Activated naive CD8-positive, alpha-beta T cell treated with anti-CD3 and anti-CD28 coated beads, Interleukin-2, amount 10 ng/mL, durations not matched to agents 7 days and 5 days (primary cell): Measurements from ENCODE around the gene CHAT. TPM values are rescaled to one million over a fixed set of nuclear protein-coding genes. Genes with fewer than 3 reads are reported as not detected.

Experiments
- ATAC-seq: fragments of 150-1000 bp; cut with Tn5 transposase; one replicate; pipeline ENCODE4 v1.10.0; 2021; ENCODE audit warnings: low read depth, moderate library complexity
- POLR2A ChIA-PET: fragments of 350-600 bp; sonication (Branson Sonifier 250); formaldehyde crosslinking; loops from one replicate; lab custom pipeline; 2021; ENCODE audit warnings: antibody characterized with exemption; lab: Charles Lee
- DNase-seq: peaks from one replicate; pipeline ENCODE4 v3.0.0; 2021
- H3K27ac Mint-ChIP-seq: one replicate; pipeline ENCODE4 v1.8.0; 2022; ENCODE audit warnings: mild to moderate bottlenecking, mixed read lengths
- H3K27me3 Mint-ChIP-seq: one replicate; pipeline ENCODE4 v1.8.0; 2022; ENCODE audit warnings: mild to moderate bottlenecking, moderate library complexity, mixed read lengths
- H3K36me3 Mint-ChIP-seq: one replicate; pipeline ENCODE4 v1.8.0; 2021; ENCODE audit warnings: mild to moderate bottlenecking, mixed read lengths
- H3K4me1 Mint-ChIP-seq: one replicate; pipeline ENCODE4 v1.8.0; 2021; ENCODE audit warnings: mixed read lengths
- H3K4me3 Mint-ChIP-seq: one replicate; pipeline ENCODE4 v1.8.0; 2022; ENCODE audit warnings: mild to moderate bottlenecking, moderate library complexity, mixed read lengths
- H3K9me3 Mint-ChIP-seq: one replicate; pipeline ENCODE4 v1.8.0; 2021; ENCODE audit warnings: mixed read lengths
- total RNA-seq, 2 experiments: library from RNA; stranded (reverse); gene quantifications; one replicate each; pipeline ENCODE4 v1.2.3, GENCODE V29; 2021

Gene CHAT
- total RNA-seq: not detected

- POLR2A ChIA-PET: no interaction called here
- Mint-ChIP-seq H3K27ac (peak within 1 kb of the TSS; percentile 13), H3K4me3 (no peak within 1 kb of the TSS), H3K27me3 (peaks cover 71% of the 10 kb centered on the region), H3K9me3 (peaks cover 8% of the 10 kb centered on the region), H3K4me1 (peaks cover 5% of the 10 kb centered on the region), H3K36me3 (peaks cover 8% of the 10 kb centered on the region)
- ATAC-seq (no peak), DNase-seq (no peak)
Observed at GRCh38 chr10:49613882-49614241, at the start of gene CHAT. Gene CHAT (plus strand): TSS chr10:49614037. CDS start chr10:49614190, 153 bp downstream.

DNA sequence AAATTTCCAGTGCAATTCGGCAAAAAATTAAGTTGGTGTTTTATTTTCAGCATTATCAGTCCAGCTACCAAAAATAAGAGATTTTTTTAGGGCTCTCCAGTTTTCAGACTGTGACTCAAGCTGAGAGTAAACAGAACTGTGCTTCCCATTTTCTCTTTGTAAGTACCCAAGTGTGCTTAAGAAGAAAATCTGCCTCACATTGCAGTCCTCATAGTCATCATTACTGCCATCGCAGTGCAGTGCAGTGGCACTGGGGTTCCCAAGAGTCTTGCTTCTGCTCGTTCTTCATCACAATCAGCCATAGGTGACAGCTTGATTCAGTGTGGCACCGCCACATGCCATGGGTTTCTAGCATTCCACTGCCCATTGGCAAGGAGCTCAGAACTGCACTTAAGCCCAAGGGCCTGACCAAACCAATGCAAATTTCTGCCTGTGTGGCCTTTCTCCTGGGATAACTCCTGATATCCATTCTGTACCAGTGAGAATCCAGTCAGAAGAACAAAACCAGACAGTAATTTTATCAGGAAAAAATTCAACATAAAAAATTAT, 49.3 kb upstream of the CHAT start:
- Mint-ChIP-seq H3K36me3 (no peaks in the 10 kb centered on the region), H3K27ac (no peak overlapping the region), H3K27me3 (peaks cover 17% of the 10 kb centered on the region), H3K9me3 (peaks cover 2% of the 10 kb centered on the region), H3K4me1 (peaks cover 8% of the 10 kb centered on the region), H3K4me3 (no peak overlapping the region)
- ATAC-seq: no peak
- no peak for DNase-seq
- POLR2A ChIA-PET: no interaction called here

- Mint-ChIP-seq H3K36me3 (no peaks in the 10 kb centered on the region), H3K27me3 (peaks cover 18% of the 10 kb centered on the region), H3K9me3 (peaks cover 2% of the 10 kb centered on the region), H3K27ac (no peak overlapping the region), H3K4me3 (peak overlapping the region; percentile 8), H3K4me1 (peaks cover 8% of the 10 kb centered on the region)
- ATAC-seq (no peak), DNase-seq (no peak)
- POLR2A ChIA-PET: no interaction called here
Observed at GRCh38 chr10:49567810-49568209, 46.0 kb upstream of the CHAT start.

GRCh38 chr10:49568235-49568634, 45.6 kb upstream of the CHAT start:
- Mint-ChIP-seq H3K27ac (no peak overlapping the region), H3K4me1 (peaks cover 8% of the 10 kb centered on the region), H3K36me3 (no peaks in the 10 kb centered on the region), H3K4me3 (peak overlapping the region; percentile 8), H3K27me3 (peaks cover 18% of the 10 kb centered on the region), H3K9me3 (peaks cover 2% of the 10 kb centered on the region)
- POLR2A ChIA-PET: no interaction called here
- ATAC-seq: no peak
- DNase-seq: no peak

DNA sequence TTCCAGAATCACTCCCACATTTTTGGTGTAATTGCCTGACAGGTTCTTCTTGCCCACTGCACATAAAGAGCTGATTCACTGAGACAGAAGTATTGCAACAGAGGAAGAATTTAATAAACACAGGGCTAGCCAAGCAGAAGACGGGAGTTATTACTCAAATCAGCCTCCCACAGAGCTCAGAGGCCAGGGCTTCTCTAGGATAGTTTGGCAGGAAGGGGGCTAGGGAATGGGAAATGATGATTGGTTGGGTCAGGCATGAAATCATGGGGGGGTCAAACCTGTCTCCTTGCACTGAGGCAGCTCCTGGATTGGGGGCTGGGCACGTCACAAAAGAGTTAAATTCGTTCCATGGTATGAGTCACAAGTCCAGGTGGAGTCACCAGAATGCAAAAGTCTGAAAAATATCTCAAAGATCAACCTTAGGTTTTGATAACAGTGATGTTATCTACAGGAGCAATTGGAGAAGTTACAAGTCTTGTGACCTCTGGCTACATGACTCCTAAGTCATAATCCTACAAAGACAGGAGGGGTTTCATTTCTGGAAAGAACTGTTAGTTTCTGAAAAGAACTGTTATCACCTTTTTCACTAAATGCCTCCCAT, 44.7 kb upstream of the CHAT start:
- peaks cover 17% of the 10 kb centered on the region for H3K27me3 Mint-ChIP-seq
- no peak overlapping the region for H3K4me3 Mint-ChIP-seq
- H3K27ac Mint-ChIP-seq: no peak overlapping the region

DNA sequence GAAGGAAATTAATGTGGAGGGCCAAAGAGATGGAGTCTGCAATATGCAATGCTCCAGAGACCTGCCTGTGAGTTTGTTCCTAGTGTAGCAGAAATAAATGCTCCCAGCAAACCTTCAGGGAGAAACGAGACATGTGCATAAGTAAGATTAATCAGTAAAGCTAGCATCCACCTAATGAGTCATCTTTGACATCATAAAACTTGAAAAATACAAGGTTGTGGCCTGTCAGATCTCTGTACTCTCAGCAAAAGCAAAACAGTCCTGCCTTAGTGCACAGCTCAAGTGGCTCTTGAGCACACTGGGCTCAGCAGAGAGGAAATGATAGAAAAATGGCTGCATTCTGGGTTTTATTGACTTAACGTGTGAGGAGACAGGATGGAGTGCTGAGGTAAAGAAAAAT, 42.4 kb upstream of the CHAT start:
- Mint-ChIP-seq H3K4me3 (no peak overlapping the region), H3K36me3 (peaks cover 1% of the 10 kb centered on the region)
- peak; percentile 52 for ATAC-seq

More for the DNA sequence above, 44.7 kb upstream of the CHAT start:
- ATAC-seq (no peak), DNase-seq (no peak)
- POLR2A ChIA-PET: no interaction called here
- peaks cover 8% of the 10 kb centered on the region for H3K4me1 Mint-ChIP-seq
- H3K9me3 Mint-ChIP-seq: peaks cover 2% of the 10 kb centered on the region
- no peaks in the 10 kb centered on the region for H3K36me3 Mint-ChIP-seq

GRCh38 chr10:49572594-49573114, 41.2 kb upstream of the CHAT start:
- Mint-ChIP-seq H3K36me3 (peaks cover 1% of the 10 kb centered on the region), H3K27ac (no peak overlapping the region), H3K9me3 (peaks cover 2% of the 10 kb centered on the region), H3K27me3 (peaks cover 6% of the 10 kb centered on the region), H3K4me1 (peaks cover 9% of the 10 kb centered on the region), H3K4me3 (no peak overlapping the region)
- ATAC-seq: no peak
- POLR2A ChIA-PET: no interaction called here
- DNase-seq: no peak

More for the DNA sequence above, 42.4 kb upstream of the CHAT start:
- H3K27ac Mint-ChIP-seq: no peak overlapping the region
- peaks cover 4% of the 10 kb centered on the region for H3K9me3 Mint-ChIP-seq
- H3K4me1 Mint-ChIP-seq: peaks cover 9% of the 10 kb centered on the region
- POLR2A ChIA-PET: no interaction called here
- peaks cover 6% of the 10 kb centered on the region for H3K27me3 Mint-ChIP-seq
- no peak for DNase-seq

- Mint-ChIP-seq H3K9me3 (peaks cover 2% of the 10 kb centered on the region), H3K4me3 (no peak overlapping the region), H3K4me1 (peaks cover 3% of the 10 kb centered on the region), H3K27me3 (peaks cover 4% of the 10 kb centered on the region), H3K36me3 (peaks cover 1% of the 10 kb centered on the region), H3K27ac (peak overlapping the region; percentile 74)
- no peak for DNase-seq
- POLR2A ChIA-PET: no interaction called here
- no peak for ATAC-seq
Observed at GRCh38 chr10:49575489-49576072, 38.3 kb upstream of the CHAT start.

DNA sequence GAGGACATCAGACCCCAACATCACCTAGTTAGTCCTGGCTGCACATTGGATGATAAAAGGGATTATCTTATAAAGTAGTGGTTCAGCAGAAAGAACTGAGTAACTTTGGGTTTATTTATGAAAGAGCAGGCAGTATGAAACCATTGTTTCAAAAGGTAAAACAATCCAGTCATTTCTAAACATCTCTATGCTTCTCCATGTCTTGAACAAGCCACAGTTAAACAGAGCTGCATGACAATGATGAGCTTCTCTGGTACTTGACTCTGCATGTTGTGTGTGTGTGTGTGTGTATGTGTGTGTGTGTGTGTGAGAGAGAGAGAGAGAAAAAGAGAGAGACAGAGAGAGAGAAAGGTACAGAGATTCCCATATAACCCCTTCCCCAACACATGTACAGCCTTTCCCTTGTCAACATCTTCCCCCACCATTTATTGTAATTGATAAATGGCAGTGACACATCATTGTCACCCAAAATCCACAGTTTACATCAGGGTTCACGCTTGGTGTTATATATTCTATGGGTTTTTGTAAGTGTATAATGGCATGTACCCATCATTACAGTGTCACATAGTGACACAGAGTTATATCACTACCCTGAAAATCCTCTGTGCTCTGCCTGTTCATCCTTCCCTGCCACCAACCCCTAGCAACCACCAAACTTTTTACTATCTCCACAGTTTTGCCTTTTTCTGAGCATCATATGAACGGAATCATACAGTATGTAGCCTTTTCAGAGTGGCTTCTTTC, 36.5 kb upstream of the CHAT start:
- H3K9me3 Mint-ChIP-seq: peaks cover 2% of the 10 kb centered on the region
- ATAC-seq (no peak), DNase-seq (no peak)
- H3K27me3 Mint-ChIP-seq: peaks cover 2% of the 10 kb centered on the region
- no peak overlapping the region for H3K27ac Mint-ChIP-seq
- H3K4me3 Mint-ChIP-seq: no peak overlapping the region
- POLR2A ChIA-PET: no interaction called here
- peaks cover 7% of the 10 kb centered on the region for H3K4me1 Mint-ChIP-seq
- peaks cover 1% of the 10 kb centered on the region for H3K36me3 Mint-ChIP-seq

DNA sequence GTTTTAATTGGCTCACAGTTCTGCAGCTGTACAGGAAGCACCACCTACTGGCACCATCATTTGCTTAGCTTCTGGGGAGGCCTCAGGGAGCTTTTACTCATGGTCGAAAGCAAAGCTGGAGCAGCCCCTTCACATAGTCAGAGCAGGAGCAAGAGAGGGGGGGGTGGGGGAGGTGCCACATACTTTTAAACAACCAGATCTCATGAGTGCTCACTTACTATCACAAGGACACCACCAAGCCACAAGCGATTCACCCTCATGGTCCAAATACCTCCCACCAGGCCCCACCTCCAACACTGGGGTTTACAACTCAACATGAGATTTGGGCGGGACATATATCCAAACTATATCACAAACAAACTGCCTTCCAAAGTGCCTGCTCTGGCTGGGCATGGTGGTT, 35.4 kb upstream of the CHAT start:
- Mint-ChIP-seq H3K36me3 (peaks cover 1% of the 10 kb centered on the region), H3K4me3 (no peak overlapping the region), H3K4me1 (peaks cover 6% of the 10 kb centered on the region), H3K27ac (no peak overlapping the region), H3K9me3 (peaks cover 2% of the 10 kb centered on the region), H3K27me3 (peaks cover 4% of the 10 kb centered on the region)
- no peak for DNase-seq
- ATAC-seq: no peak
- POLR2A ChIA-PET: no interaction called here

DNA sequence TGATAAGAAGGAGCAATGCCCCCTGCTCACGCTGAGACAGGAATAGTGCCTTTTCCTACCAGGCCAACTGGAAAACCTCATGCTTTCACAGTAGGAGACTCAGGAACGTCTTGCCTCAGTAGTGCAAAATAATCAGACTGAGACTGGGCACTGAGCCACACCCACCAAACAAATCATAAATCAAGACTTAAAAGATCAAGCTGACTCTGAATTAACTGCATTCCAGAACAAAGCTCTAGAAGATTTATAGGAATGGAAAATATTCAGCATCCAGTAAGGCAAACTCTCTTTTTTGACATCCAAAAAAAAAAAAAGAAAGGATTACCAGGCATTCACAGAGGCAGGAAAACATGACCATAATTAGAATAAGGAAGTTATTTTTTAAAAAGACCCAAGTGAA, 34.2 kb upstream of the CHAT start:
- POLR2A ChIA-PET: no interaction called here
- H3K4me1 Mint-ChIP-seq: peaks cover 6% of the 10 kb centered on the region
- H3K27me3 Mint-ChIP-seq: peaks cover 15% of the 10 kb centered on the region
- no peak overlapping the region for H3K27ac Mint-ChIP-seq
- ATAC-seq (no peak), DNase-seq (no peak)
- peaks cover 2% of the 10 kb centered on the region for H3K9me3 Mint-ChIP-seq
- H3K36me3 Mint-ChIP-seq: peaks cover 1% of the 10 kb centered on the region
- H3K4me3 Mint-ChIP-seq: no peak overlapping the region

GRCh38 chr10:49585387-49585786, 28.4 kb upstream of the CHAT start:
- Mint-ChIP-seq H3K9me3 (peaks cover 5% of the 10 kb centered on the region), H3K36me3 (no peaks in the 10 kb centered on the region), H3K27ac (no peak overlapping the region), H3K27me3 (peaks cover 24% of the 10 kb centered on the region), H3K4me1 (peaks cover 4% of the 10 kb centered on the region), H3K4me3 (no peak overlapping the region)
- POLR2A ChIA-PET: no interaction called here
- ATAC-seq (no peak), DNase-seq (no peak)

DNA sequence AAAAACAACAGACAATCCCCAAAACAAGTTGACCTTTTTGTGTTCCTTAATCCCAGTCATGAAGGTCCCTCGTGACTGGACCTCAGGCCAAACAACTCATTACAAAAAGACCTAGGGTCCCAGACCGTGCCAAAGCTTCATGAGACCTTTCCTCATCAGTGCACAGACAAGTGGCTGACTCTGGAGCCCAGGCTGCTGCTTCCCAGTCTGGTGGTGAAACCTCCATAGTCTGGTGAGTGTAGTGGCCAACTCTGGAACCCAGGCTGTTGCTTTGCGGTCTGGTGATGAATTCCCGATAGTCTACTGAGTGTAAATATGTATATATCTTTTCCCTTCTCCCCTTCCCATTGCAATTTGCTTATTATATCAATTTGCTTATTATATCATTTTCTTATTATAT, 25.9 kb upstream of the CHAT start:
- no peak overlapping the region for H3K4me3 Mint-ChIP-seq
- peaks cover 5% of the 10 kb centered on the region for H3K9me3 Mint-ChIP-seq
- H3K27ac Mint-ChIP-seq: no peak overlapping the region
- peaks cover 31% of the 10 kb centered on the region for H3K27me3 Mint-ChIP-seq
- POLR2A ChIA-PET: no interaction called here
- H3K36me3 Mint-ChIP-seq: no peaks in the 10 kb centered on the region
- no peak for DNase-seq
- no peak for ATAC-seq
- no peaks in the 10 kb centered on the region for H3K4me1 Mint-ChIP-seq
